8988T (cell line): ENCODE results near the gene RTL1.

Experiments used
- DNase-seq: peaks from one replicate; pipeline ENCODE4 v3.0.0; 2011

Gene RTL1

DNA sequence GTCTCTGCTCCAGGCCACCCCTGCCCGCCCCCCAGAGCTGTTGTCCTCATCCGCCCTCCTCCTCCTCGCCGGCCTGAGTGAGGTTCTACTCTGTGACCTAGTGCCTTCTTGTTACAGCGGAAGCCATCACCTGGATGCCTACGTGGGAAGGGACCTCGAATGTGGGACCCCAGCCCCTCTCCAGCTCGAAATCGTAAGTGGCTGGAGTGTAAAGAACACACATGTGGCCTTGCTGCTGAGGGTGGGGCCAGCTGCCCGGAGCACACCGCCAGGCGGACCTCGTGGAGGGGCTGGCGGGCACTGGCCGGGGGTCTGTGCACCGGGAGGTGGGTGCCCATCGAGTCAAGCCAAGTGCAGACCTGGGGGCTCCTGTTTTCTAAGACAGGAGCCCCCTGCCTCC is 58.2 kb downstream of the RTL1 start:
- DNase-seq = no peak

DNA sequence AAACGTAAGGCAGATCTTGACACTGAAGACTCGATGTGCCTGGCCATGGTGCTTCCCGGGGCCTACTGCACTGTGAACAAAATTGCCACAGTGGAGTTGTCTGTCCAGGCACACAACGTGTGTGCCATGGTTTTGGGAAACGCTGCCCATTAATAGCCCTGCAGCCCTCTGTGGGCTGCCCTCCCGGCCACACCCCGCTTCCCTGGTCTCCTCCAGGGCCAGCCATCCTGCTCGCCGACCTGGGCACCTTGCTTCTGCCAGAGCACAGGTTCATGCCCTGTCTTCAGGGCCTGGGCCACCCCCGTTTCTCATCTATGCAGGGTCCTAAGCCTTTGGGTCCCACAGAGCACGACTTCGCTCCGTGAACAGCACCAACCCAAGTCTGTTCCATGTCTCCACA is 58.7 kb downstream of the RTL1 start:
- DNase-seq = no peak

DNA sequence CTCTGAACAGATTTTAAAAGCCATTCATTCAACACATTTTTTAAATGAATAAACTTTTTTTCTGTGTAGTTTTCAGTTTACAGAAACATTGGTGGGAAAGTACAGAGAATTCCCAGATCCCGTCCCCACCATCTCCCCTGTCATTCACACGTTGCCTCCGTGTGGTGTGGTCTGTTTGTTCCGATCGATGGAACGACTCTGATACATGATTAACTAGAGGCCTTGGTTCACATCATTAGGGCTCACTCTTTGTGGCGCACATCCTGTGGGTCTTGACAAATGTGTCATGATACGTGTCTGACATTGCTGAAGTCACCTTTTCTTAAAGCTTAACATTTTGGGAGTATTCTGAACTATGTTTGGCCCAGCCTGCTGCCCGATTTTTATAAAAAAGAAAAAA is 59.1 kb downstream of the RTL1 start:
- DNase-seq = no peak

DNA sequence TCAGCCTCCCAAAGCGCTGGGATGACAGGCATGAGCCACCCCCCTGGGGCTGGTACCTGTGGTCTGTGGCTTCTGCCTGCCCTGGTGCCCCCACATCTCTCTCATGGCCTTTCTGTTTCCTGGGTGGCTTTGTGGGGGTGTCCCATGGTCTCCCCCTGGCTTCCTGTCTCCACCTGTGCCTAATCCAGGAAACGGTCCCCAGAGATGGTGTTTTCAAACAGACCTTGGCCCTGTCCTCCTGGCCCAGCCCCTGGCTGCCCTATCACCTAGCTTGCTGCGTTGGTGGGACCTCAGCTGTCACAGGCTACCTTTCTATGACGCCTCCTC is 59.5 kb downstream of the RTL1 start:
- no peak for DNase-seq

DNA sequence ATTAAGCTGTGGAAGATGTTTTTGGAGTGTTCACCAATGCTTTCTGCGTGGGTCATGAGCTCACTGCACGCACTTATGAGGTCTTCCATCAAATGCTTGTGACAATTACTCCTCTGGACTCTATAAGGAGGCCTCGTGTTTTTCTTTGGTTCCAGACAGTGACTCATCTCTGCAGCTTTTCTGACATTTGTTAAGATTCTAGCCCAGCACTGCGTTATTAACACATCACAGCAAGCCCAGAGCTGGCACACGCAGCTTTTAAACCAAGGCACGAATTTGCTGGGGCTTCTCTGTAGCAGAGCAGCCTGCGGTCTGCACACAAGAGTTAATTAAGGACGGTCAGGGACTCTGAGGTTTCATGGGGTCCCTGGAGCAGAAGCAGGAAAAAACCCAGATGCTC is 60.7 kb downstream of the RTL1 start:
- no peak for DNase-seq

DNA sequence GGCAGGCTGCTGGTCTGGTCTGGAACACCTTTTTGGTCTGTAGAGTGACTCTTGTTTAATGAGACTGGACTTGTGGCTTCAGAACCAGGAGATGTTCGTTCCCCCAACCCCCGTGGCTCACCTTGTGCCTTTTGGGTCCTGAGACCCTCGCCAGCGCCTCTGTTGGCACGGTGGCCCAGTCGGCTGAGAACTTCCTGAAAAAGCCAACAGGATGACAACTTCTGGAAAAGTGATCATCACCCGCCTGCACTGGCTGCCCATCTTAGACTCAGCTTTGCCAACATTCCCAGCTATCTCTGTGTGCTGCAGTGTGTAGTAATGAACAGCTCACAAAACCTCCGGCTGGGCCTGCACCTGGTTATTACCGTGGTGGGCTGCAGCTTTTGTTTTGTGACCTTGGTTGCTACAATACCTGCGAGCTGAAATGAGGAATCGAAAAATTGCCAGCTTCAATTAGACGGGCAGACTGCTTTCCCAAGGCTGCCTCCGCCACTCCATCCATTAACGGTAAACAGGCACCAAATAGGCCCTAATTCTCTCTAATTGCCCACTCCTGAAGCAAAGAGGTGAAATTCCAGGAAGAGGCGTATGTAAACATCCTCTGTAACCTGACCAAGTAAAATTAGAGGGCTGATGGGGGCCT is 61.6 kb downstream of the RTL1 start:
- no peak for DNase-seq

DNA sequence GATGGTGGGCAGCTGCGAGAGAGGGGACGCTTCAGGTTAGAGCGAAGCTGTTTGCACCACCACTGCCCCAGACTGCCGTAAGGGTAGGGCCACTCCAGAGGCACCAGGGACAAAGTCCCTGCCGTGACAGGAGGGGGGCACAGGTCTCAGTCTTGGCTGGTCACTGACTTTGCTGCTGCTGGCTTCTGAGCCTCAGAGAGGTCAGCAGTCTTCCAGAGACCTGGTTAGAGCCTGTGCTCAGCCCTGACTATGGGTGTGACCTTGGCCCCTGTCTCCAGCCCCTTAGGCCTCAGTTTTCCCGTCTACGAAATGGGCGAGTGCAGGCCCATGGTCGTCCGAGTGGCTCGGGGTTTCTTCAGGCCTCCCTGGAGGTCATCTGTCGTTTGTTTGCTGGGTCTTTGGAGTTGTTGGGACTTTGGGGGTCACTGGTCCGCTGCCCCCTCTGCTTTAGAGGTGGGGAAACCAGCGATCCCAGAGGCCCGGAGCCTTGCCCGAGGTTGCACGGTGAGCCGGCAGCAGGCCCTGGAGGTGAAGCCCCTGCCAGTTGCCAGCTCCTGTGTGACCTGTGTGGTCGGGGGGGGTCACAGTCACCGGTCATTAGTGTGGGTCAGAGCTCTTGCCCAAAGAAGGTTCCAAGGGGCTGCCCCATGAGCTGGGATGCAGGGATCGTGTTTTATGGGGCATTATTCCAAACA is 62.3 kb downstream of the RTL1 start:
- no peak for DNase-seq

DNA sequence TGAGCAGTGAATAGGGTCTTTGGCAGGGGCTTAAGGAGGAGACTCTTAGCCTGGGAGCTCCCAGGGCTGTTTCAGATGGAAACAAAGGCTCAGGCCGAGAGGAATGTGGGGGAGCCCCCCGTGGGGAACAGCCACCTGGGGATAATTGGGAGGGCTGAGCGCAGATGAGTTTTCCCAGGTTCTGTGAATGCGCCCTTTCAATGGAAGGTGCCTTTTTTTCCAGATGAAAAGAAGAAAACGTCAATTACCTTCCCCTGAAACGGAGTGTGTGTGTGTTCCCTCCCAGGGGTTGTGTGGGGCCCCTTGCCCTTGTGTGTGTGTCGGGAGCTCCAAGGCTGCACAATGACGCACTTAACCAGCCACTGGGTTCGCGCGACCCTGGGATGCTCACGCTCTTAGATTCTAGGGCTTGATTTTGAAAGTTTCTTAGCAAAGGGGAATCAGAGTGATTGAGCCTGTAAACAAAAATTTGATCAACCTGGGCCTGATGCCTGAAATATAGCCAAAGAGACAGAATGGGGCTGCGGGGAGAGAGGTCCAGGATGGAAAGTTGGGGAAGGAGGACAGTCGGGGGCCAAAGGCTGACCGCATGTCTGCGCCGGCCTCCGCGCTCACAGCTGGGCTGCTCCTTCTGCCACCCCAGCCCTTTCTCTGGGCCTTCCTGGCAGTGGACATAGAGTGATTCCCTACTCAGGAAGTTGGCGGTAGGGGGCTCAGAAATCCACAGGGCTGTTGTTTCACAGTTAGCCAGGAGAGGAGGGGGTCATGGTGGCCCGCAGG is 63.0 kb downstream of the RTL1 start:
- DNase-seq = no peak

DNA sequence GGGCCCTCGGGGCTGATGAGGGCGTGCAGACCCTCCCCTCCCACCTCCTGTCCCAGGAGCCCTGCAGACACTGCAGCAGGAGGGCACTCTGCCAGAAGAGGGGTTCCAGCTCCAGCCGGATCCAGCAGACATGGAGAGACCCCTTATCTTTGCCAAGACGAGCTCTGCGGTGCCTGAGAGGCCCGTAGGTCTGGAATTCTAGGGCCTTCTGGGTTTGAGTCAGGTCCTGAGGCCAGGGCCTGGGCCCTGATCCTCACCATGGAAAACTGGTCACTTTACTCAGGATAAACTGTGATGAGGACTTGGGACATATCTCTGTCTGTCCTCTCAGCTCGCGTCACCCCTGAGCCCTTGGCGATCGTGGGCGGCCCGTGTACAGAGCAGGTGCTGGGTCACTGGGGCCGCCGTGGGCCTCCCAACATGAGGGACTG is 63.8 kb downstream of the RTL1 start:
- DNase-seq = no peak

DNA sequence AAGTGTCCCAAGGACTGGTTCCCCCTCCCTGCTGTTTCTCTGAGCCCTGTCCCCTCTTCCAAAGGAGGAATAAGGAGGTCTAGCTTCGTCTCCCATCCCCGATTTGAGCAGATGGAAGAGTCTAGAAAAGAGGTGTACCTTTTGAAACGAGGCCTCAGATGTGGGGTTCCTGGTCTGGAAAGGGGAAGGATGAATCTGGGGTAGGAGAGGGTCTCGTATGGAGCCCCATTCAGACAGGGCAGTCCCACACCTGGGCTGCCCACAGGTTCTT is 64.3 kb downstream of the RTL1 start:
- DNase-seq = no peak

DNA sequence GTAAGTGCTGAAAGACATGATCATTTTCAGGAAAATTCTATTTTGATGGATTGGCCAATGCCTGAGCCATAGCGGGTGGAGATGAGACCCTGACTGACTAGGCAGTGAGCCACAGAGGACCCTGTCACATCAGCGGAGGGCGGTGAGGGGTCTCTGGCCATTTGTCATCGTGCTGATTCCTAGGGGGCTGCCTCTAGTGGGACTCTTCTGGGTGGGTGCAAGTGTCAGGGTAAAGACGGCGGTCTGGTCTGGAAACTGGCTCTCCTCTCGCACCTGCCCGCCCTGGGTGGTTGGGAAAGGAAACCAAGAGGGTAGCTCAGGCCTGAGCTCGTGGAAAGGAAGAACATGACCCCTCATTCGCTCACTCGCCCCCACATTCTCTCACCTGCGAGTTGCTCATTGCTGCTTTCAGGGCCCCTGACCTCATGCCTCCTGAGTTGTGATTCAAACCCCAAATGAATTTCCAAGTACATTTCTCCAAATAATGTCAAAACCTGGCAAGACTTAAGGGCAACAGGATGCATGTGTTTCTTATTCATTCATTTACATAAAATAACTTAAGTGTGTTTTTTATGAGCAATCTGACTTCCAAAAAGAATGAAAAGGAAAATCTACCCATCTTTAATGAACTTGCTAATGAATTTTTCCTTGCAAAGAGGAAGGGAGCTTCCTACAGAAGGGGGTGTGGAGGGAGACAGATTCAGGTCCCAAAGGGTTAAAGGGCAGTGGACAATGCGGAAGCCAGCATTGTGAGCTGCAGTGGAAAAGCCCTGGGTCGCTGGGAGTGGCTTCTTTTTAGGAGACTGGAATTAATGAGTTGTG is 64.8 kb downstream of the RTL1 start:
- no peak for DNase-seq

DNA sequence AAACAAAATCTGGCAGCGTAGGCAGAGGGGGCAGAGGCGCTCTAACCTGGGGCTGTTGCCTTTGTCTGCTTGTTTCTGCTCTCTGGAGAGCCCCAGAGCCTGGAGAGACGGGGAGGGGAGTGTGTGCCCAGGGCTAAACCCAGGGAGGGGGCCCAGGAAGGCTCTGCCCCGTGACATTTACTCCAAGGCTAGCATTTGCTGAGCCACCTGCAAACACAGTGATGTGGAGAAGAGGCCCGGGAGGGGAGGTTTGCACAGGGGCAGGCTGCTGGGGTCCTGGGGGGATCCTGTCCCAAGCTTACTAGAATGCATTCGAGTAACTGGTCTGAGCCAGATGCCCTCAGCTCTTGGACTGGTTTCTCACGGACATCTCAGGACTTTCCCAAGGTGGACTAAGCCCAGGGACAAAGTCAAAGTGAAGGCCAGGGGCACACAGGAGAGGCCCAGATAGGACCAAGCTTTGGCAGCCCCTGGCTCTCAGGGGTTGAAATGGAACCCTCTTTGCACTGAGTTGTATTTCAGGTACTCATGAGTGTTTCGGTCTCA is 65.6 kb downstream of the RTL1 start:
- no peak for DNase-seq

DNA sequence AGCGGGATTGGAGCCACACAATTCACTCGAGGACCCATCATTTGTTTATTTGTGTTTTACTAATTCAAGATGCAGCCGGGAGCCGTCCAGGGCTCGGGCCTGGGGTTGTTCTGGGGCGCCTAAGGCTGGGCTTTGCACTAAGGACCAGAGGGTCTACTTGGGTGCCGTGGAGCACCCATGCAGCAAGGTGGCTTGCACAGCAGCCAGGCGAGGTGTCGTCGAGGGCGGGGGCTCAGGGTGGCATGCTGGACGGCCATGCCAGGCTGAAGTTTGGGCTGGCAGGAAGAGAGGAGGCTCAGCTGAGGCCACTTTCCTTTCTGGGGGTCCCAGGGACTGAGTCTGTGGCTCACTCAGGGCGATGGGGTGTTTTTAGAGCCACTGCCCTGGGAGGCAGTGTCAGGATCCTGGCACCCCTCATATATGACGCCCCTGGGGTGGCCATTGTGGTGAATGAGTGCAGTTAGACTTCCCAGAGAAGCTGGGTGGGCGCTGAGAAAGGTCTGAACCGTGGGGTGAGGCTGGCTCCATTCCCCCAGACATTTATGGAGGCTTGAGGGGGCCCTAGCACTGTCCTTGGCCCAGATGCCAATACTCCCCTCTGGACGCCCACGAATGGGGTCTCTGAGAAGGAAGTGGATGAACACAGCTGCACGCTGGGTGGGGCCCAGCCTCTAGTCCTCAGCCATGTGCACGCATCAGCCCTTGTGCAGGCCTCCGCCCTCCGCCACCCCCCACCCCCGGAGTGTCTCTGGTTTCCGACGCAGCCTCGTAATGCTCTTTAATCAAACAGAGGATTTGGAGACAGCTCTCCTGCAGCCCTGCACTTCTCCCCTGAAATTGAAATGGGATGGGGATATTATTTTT is 66.3 kb downstream of the RTL1 start:
- DNase-seq = no peak

DNA sequence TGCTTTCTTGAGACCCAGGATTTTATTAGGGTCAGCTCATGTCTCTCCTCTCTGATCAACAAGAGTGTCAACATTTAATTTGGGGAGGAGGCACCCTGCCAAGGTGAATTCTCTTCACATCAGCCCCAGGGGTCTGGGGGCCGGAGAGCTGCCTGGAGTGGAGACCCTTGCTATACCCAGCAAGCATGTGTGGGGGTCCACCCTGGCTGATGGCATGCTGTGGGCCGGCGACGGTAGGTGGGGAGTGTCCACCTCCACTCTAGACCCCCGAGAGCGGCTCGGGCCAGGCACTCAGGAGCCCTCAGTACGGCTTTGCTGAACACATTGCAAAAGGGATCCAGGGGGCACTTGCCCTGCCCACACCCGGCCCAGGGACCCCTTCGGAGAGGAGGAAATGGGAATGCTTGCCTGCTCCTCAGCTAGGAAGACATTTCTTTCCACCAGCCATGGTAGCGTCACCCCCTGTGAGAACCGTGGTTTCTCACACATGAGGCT is 67.2 kb downstream of the RTL1 start:
- no peak for DNase-seq

DNA sequence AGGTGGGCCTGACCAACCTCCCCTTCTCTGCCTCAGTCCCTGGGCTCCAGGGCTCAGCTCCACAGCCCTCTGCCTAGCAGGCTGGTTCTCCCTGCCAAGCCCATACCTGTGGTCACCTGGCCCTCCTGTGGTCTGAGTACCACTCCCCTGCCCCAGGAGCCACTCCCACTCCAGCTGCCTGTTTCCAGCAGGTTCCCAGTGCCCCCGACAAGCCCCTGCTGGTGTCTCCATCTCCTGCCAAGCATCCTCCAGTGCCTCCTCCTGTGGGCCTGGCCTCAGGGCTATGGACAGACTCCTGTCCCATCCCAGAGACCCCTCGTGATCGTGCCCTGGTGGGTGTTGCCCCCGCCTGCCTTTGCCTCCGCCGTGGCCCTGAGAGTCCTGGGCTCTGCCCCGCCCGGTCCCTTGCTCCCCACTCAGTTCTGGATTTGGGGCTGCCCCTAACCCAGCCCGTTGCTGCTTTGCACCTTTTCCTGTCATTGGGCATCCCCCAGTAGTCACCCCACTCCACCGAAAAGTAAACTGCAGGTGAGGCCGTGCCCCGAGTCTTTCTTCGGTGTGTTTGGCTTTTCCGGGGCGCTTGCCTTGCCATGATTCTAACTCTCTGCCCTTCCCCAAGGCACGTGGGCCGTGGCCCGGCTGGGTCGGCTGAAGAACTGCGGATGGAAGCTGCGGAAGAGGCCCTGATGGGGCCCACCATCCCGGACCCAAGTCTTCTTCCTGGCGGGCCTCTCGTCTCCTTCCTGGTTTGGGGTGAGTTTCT is 67.8 kb downstream of the RTL1 start:
- no peak for DNase-seq

DNA sequence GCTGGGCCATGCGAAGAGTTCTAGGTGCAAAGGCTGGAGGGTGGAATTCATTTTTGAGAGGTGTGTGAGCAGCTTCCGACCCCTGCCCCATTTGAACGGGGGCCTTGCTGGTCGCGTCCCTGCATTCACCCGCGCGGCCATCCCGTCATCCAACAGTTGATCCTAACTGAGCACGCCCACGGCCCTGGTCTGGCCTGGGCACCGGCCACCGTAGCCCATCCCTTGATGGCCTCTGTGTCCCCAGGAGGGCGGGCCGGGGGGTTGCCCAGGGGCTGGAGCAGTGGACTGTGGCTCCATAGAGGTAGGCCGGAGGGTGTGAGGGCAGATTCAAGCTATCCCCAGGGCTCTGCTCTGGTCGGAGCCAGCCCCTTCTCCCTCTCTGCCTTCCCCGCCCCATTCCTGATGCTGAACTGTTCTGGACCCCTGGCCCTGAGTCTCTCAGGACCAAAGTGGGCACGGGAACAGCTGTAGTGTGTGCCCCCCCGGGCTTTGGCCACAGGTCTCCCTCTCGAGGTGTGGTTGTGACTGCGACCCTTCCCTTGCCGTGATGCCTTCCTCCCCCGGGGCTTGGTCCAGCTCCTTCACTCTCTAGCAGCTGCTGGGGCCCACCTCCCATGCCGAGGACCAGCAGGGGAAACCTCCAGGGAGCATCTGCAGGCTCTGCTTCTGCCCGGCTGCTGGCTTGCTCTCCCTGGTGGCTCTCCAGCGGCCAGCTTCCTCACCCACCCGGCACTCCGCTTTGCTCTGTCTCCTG is 68.6 kb downstream of the RTL1 start:
- DNase-seq = no peak

DNA sequence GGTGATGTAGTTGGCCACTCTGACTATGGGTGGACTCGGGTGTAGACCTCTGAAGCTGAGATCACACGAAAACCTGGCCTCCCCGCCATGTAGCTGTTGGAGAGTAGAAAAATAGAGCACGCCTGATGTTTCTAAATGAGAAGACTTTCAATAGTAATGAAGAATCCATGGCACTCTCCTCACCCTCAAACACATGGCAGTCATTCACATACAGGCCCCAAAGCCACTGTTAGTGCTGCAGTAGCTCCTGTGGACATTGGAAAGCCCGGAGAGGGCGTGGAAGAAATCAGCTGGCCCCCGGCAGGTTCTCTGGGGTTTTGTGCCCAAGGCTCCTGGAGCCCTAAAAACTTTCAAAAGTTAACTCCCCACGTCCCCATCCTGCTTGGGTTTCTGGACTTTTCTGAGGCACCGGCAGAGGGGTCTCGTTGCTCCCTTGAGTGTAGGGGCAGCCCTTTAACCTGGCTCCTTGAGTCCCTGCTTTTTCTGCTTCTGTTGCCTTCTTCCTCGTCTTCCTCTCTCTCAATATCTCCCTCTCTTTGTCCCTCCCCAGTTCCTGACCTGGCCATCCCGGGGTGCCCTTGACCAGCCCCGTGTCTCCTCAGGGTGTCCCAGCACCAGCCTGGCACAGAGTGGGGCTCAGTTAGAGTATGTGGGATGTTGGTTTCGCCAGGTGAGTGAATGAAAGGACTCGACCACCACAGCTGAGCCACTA is 69.3 kb downstream of the RTL1 start:
- DNase-seq = no peak

DNA sequence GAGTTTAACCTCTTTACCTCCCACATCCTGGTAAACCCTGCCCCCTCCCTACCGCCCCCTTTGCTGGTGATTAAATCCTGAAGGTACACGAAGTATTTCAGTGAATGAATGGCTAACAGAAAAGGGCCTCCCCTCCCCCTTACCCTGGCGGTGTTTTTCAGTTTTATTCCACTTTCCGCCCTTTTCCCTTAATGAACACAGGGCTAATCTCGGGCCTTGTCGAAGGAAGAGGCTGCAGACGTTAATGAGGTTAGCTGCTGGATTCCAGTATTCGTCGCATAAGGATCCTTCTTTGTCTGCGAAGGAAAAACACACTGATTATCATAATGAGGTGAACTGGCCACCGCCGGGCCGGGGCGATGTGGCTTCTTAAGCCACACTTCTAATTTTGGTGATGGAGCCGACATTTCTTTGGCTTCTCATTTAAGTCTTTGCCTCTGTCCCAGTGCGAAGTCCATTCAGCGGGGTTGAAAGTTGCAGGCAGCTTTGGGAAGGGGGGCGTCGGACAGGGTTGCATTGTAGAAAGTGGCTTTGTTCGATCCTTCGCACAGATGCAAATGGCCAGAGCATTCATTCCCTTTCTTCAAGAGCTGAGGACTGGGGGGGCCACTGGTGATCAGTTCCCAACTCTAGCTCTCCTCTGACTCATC is 71.1 kb downstream of the RTL1 start:
- no peak for DNase-seq

DNA sequence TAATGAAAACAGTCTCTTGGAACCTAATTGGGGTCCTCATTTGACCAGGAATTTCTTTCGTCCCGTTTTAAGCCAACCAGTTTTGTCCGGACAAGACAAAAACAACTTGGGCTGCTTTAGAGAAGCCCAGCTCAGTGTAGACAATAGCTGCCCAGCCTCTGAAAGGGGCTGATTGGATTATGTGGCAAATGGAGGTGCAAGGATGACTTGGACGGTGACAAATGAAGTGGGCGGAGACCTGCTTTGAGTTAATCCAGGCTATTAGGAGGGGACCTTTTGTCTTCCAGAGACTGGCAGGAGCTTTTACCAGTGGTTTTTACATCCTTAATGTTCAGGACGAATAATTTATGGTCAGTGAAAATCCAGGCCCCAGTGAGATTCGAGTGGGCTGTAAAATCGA is 72.8 kb downstream of the RTL1 start:
- no peak for DNase-seq
